ENCODE results near the gene C1QTNF3. TPM values are rescaled to one million over a fixed set of nuclear protein-coding genes. Genes with fewer than 3 reads are reported as not detected.

The C1QTNF3 gene
- total and polyA plus RNA-seq, 2 donors (not counting 1 experiment from before 2014, with no cell fraction given): 6.6 to 11.9 TPM

- no peaks in the 10 kb centered on the region for H3K4me1 Mint-ChIP-seq
- Histone ChIP-seq H3K9ac (ENCODE audit: low read length) (no peak overlapping the region), H3K4me2 (replicated peaks; ENCODE audit: low read depth, low read length, poor library complexity, severe bottlenecking) (no peak overlapping the region), H3K79me2 (ENCODE audit: control insufficient read depth, insufficient read depth, low read length) (no peaks in the 10 kb centered on the region), H3K36me3 (replicated peaks in 1 of 2; ENCODE audit: control extremely low read depth in 1 of 2, control insufficient read depth in 1 of 2, extremely low read depth in 1 of 2, insufficient read depth in 2 of 2, low read length in 1 of 2) (peaks cover 11 to 14% of the 10 kb centered on the region in 2 experiments), H4K20me1 (ENCODE audit: control insufficient read depth, insufficient read depth, low read length, poor library complexity, severe bottlenecking) (no peaks in the 10 kb centered on the region), H3K9me3 (ENCODE audit: control extremely low read depth in 1 of 3, control insufficient read depth in 2 of 3, insufficient read depth in 1 of 3, low read length in 2 of 3) (no peaks in the 10 kb centered on the region), H3K27ac (ENCODE audit: low read length in 2 of 2) (no peak overlapping the region), H3K4me1 (ENCODE audit: control insufficient read depth in 2 of 2, insufficient read depth in 2 of 2, low read length in 2 of 2) (no peaks in the 10 kb centered on the region), H3K4me3 (ENCODE audit: control extremely low read depth in 1 of 5, extremely low read depth in 1 of 5, insufficient read depth in 1 of 5, low read depth in 2 of 5, low read length in 4 of 5) (no peak overlapping the region), H3K27me3 (replicated peaks in 1 of 4; ENCODE audit: control extremely low read depth in 1 of 4, control insufficient read depth in 3 of 4, insufficient read depth in 4 of 4, low read length in 3 of 4) (no peaks in the 10 kb centered on the region), H2AFZ (ENCODE audit: insufficient read depth, low read depth, low read length, poor library complexity, severe bottlenecking) (no peak overlapping the region)
- intact Hi-C loops (cut with micrococcal nuclease): no loop called here
- DNase-seq (no peak), ATAC-seq (ENCODE audit: low read depth) (no peak)
- no peaks in the 10 kb centered on the region for H3K9me3 Mint-ChIP-seq (ENCODE audit: insufficient read depth)
- 100% methylated on average over 1 of the region's 4 CpGs for WGBS (ENCODE audit: insufficient coverage)
- ChIA-PET CTCF (interaction anchor here (2.2 kb wide), 1 partner anchor 465 kb away, joined by 8 read pairs; no protein-coding TSS in a partner anchor), POLR2A (no interaction called here)
- H3K27ac Mint-ChIP-seq: no peak overlapping the region
- H3K4me3 Mint-ChIP-seq: no peak overlapping the region
- TF ChIP-seq EZH2 (IDR thresholded peaks at IDR 0.05; ENCODE audit: borderline replicate concordance, insufficient read depth, low read depth, low read length, poor library complexity, severe bottlenecking): no peak
- TF ChIP-seq, protein P1, sequence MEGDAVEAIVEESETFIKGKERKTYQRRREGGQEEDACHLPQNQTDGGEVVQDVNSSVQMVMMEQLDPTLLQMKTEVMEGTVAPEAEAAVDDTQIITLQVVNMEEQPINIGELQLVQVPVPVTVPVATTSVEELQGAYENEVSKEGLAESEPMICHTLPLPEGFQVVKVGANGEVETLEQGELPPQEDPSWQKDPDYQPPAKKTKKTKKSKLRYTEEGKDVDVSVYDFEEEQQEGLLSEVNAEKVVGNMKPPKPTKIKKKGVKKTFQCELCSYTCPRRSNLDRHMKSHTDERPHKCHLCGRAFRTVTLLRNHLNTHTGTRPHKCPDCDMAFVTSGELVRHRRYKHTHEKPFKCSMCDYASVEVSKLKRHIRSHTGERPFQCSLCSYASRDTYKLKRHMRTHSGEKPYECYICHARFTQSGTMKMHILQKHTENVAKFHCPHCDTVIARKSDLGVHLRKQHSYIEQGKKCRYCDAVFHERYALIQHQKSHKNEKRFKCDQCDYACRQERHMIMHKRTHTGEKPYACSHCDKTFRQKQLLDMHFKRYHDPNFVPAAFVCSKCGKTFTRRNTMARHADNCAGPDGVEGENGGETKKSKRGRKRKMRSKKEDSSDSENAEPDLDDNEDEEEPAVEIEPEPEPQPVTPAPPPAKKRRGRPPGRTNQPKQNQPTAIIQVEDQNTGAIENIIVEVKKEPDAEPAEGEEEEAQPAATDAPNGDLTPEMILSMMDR (IDR thresholded peaks at IDR 0.05): no peak
- no peaks in the 10 kb centered on the region for H3K27me3 Mint-ChIP-seq
These were observed 43.0 kb downstream of the C1QTNF3 start for GRCh38 chr5:33999978-34000377.

GRCh38 chr5:33997331-33997983 lies 45.6 kb downstream of the C1QTNF3 start:
- Histone ChIP-seq H3K79me2 (ENCODE audit: control insufficient read depth, insufficient read depth, low read length) (no peaks in the 10 kb centered on the region), H3K9ac (ENCODE audit: low read length) (no peak overlapping the region), H3K4me3 (ENCODE audit: control extremely low read depth in 1 of 5, extremely low read depth in 1 of 5, insufficient read depth in 1 of 5, low read depth in 2 of 5, low read length in 4 of 5) (no peak overlapping the region), H2AFZ (ENCODE audit: insufficient read depth, low read depth, low read length, poor library complexity, severe bottlenecking) (no peak overlapping the region), H4K20me1 (ENCODE audit: control insufficient read depth, insufficient read depth, low read length, poor library complexity, severe bottlenecking) (no peaks in the 10 kb centered on the region), H3K36me3 (replicated peaks in 1 of 2; ENCODE audit: control extremely low read depth in 1 of 2, control insufficient read depth in 1 of 2, extremely low read depth in 1 of 2, insufficient read depth in 2 of 2, low read length in 1 of 2) (peaks cover 8 to 15% of the 10 kb centered on the region in 2 experiments), H3K4me1 (ENCODE audit: control insufficient read depth in 2 of 2, insufficient read depth in 2 of 2, low read length in 2 of 2) (no peaks in the 10 kb centered on the region), H3K4me2 (replicated peaks; ENCODE audit: low read depth, low read length, poor library complexity, severe bottlenecking) (no peak overlapping the region), H3K9me3 (ENCODE audit: control extremely low read depth in 1 of 3, control insufficient read depth in 2 of 3, insufficient read depth in 1 of 3, low read length in 2 of 3) (no peaks in the 10 kb centered on the region), H3K27me3 (replicated peaks in 1 of 4; ENCODE audit: control extremely low read depth in 1 of 4, control insufficient read depth in 3 of 4, insufficient read depth in 4 of 4, low read length in 3 of 4) (no peaks in the 10 kb centered on the region), H3K27ac (ENCODE audit: low read length in 2 of 2) (no peak overlapping the region)
- H3K27me3 Mint-ChIP-seq: no peaks in the 10 kb centered on the region
- H3K27ac Mint-ChIP-seq: no peak overlapping the region
- TF ChIP-seq, protein P1 (IDR thresholded peaks at IDR 0.05): peak; percentile 56
- no peak for TF ChIP-seq EZH2 (IDR thresholded peaks at IDR 0.05; ENCODE audit: borderline replicate concordance, insufficient read depth, low read depth, low read length, poor library complexity, severe bottlenecking)
- POLR2A ChIA-PET: no interaction called here
- DNase-seq (peak; percentile 39), ATAC-seq (ENCODE audit: low read depth) (peak; percentile 49)
- intact Hi-C loops (cut with micrococcal nuclease): no loop called here
- H3K9me3 Mint-ChIP-seq (ENCODE audit: insufficient read depth): no peaks in the 10 kb centered on the region
- CTCF ChIA-PET: interaction anchor here (0.6 to 3.0 kb wide), 10 partner anchors 9 to 563 kb away, joined by 3 to 29 read pairs (median 4); partner anchors contain the start of gene AMACR
- H3K4me1 Mint-ChIP-seq: no peaks in the 10 kb centered on the region
- H3K4me3 Mint-ChIP-seq: no peak overlapping the region
- WGBS (ENCODE audit: insufficient coverage): 37% methylated on average over 5 of the region's 6 CpGs
